SK-N-SH (cell line): ENCODE data around the gene OR1I1. TPM values are rescaled to one million over a fixed set of nuclear protein-coding genes. Genes with fewer than 3 reads are reported as not detected.

Experiments used
- CTCF ChIA-PET: fragments of 300-600, 350-600 bp; formaldehyde crosslinking; extraction: SDS; loops from one replicate; lab custom pipeline; 2021; lab: Yijun Ruan, JAX
- POLR2A ChIA-PET: fragments of 350-600 bp; sonication (Branson Sonifier 250); formaldehyde crosslinking; extraction: SDS; loops from one replicate; lab custom pipeline; 2020; ENCODE audit warnings: antibody characterized with exemption, inconsistent platforms; lab: Yijun Ruan, JAX
- DNase-seq: peaks from one replicate; pipeline ENCODE4 v3.0.0; 2012
- H2AFZ ChIP-seq: fragments of 200-600 bp; sonication (generic); 2 replicates; pipeline ENCODE4 v1.8.1; 2016; ENCODE audit warnings: antibody characterized with exemption, mild to moderate bottlenecking, low read depth
- H3F3A ChIP-seq: fragments of 200-600 bp; sonication (generic); replicated peaks from 2 replicates; pipeline ENCODE3; 2016; ENCODE audit warnings: antibody characterized with exemption, mild to moderate bottlenecking; ENCODE audit not compliant: insufficient read depth
- H3K27ac ChIP-seq, 2 experiments: fragments of 200-500 bp in 1 of 2; fragments of 200-600 bp in 1 of 2; sonication (Bioruptor generic) in 1 of 2; sonication (generic), shearing (Covaris generic) in 1 of 2; 2 replicates each; pipeline versions ENCODE4 v1.5.1 to v1.6.1; 2014 to 2016; ENCODE audit warnings: low read depth in 2 of 2, inconsistent platforms in 1 of 2, low read length in 1 of 2, mild to moderate bottlenecking in 1 of 2, mixed read lengths in 1 of 2
- H3K27me3 ChIP-seq: fragments of 200-600 bp; sonication (generic), shearing (Covaris generic); 2 replicates; pipeline ENCODE4 v1.6.1; 2016; ENCODE audit warnings: mixed run types; ENCODE audit not compliant: insufficient read depth
- H3K36me3 ChIP-seq, 2 experiments: fragments of 200-500 bp in 1 of 2; fragments of 200-600 bp in 1 of 2; sonication (Bioruptor generic) in 1 of 2; sonication (generic) in 1 of 2; replicated peaks in 1 of 2; 2 replicates each; pipeline versions ENCODE3 to v1.5.1; 2014 to 2016; ENCODE audit warnings: low read length in 1 of 2, mild to moderate bottlenecking in 1 of 2; ENCODE audit not compliant: insufficient read depth in 2 of 2, control insufficient read depth in 1 of 2
- H3K4me1 ChIP-seq, 2 experiments: fragments of 200-500 bp in 1 of 2; fragments of 200-600 bp in 1 of 2; sonication (Bioruptor generic) in 1 of 2; sonication (generic), shearing (Covaris generic) in 1 of 2; 2 replicates each; pipeline versions ENCODE4 v1.5.1 to v1.6.1; 2014 to 2016; ENCODE audit warnings: low read depth in 1 of 2, low read length in 1 of 2, mixed run types in 1 of 2; ENCODE audit not compliant: insufficient read depth in 2 of 2, control insufficient read depth in 1 of 2
- H3K4me2 ChIP-seq: fragments of 200-600 bp; sonication (generic), shearing (Covaris generic); 2 replicates; pipeline ENCODE4 v1.6.1; 2017; ENCODE audit warnings: mixed run types
- H3K4me3 ChIP-seq, 2 experiments: fragments of 200-500 bp in 1 of 2; fragments of 200-600 bp in 1 of 2; sonication (Bioruptor generic) in 1 of 2; sonication (generic), shearing (Covaris generic) in 1 of 2; 2 replicates each; pipeline versions ENCODE4 v1.5.1 to v1.8.1; 2014 to 2016; ENCODE audit warnings: low read depth in 2 of 2, inconsistent platforms in 1 of 2, low read length in 1 of 2, mild to moderate bottlenecking in 1 of 2, mixed read lengths in 1 of 2, moderate library complexity in 1 of 2
- H3K79me2 ChIP-seq: fragments of 200-600 bp; sonication (generic); 2 replicates; pipeline ENCODE4 v1.8.1; 2017; ENCODE audit warnings: mild to moderate bottlenecking; ENCODE audit not compliant: insufficient read depth
- H3K9ac ChIP-seq: fragments of 200-600 bp; sonication (generic); 2 replicates; pipeline ENCODE4 v1.6.1; 2017; ENCODE audit warnings: mixed run types
- H3K9me2 ChIP-seq: fragments of 200-600 bp; sonication (generic); 2 replicates; pipeline ENCODE4 v1.6.1; 2017; ENCODE audit warnings: mixed run types
- H3K9me3 ChIP-seq: fragments of 200-600 bp; sonication (generic); 2 replicates; pipeline ENCODE4 v1.6.1; 2017; ENCODE audit warnings: mixed run types, mild to moderate bottlenecking, moderate library complexity
- H4K20me1 ChIP-seq: fragments of 200-600 bp; sonication (generic); 2 replicates; pipeline ENCODE4 v1.6.1; 2017; ENCODE audit warnings: mild to moderate bottlenecking, mixed run types; ENCODE audit not compliant: insufficient read depth
- CHD2 ChIP-seq: fragments of 150-350 bp; IDR thresholded peaks from 2 replicates; pipeline ENCODE4 v1.6.1; 2018; ENCODE audit warnings: low read length; ENCODE audit not compliant: partially characterized antibody
- CTCF ChIP-seq: fragments of 200-600 bp; sonication (generic); IDR thresholded peaks from 2 replicates; pipeline ENCODE4 v1.6.1; 2017; ENCODE audit warnings: antibody characterized with exemption, mild to moderate bottlenecking, moderate library complexity
- ELF1 ChIP-seq: IDR thresholded peaks from 2 replicates; pipeline ENCODE4 v1.4.0; 2012
- EZH2phosphoT487 ChIP-seq: fragments of 200-600 bp; sonication (generic); IDR thresholded peaks from 2 replicates; pipeline ENCODE4 v1.6.1; 2017; ENCODE audit warnings: low read depth, mixed run types, mild to moderate bottlenecking, antibody characterized with exemption, moderate library complexity, borderline replicate concordance
- FOSL2 ChIP-seq: IDR thresholded peaks from 2 replicates; pipeline ENCODE4 v1.4.0; 2012; ENCODE audit warnings: low read depth, mild to moderate bottlenecking, moderate library complexity, borderline replicate concordance
- FOXJ3 ChIP-seq: sonication (generic); formaldehyde crosslinking; IDR thresholded peaks from 2 replicates; pipeline ENCODE4 v1.5.1; 2020; ENCODE audit warnings: mild to moderate bottlenecking, missing genetic modification reagents
- GABPA ChIP-seq: IDR thresholded peaks from 2 replicates; pipeline ENCODE4 v1.4.0; 2012; ENCODE audit warnings: low read depth, mild to moderate bottlenecking
- GATA2 ChIP-seq: sonication (generic); formaldehyde crosslinking; IDR thresholded peaks from 2 replicates; pipeline ENCODE4 v1.5.0; 2020; ENCODE audit warnings: mild to moderate bottlenecking, missing genetic modification reagents
- IRF3 ChIP-seq: fragments of 150-350 bp; IDR thresholded peaks from 2 replicates; pipeline ENCODE4 v1.6.1; 2016; ENCODE audit warnings: mild to moderate bottlenecking, low read depth, low read length
- MAX ChIP-seq: IDR thresholded peaks from 2 replicates; pipeline ENCODE4 v1.4.0; 2012; ENCODE audit warnings: low read depth
- MEF2A ChIP-seq: IDR thresholded peaks from 2 replicates; pipeline ENCODE4 v1.4.0; 2012; ENCODE audit warnings: low read depth, borderline replicate concordance
- MXI1 ChIP-seq: IDR thresholded peaks from 2 replicates; pipeline ENCODE4 v1.6.1; 2012; ENCODE audit warnings: mild to moderate bottlenecking, low read depth, low read length, improper control_type of control experiment
- NRF1 ChIP-seq: IDR thresholded peaks from 2 replicates; pipeline ENCODE4 v1.6.1; 2012; ENCODE audit warnings: low read depth, mild to moderate bottlenecking, low read length
- RAD21 ChIP-seq: IDR thresholded peaks from 2 replicates; pipeline ENCODE4 v1.6.1; 2012; ENCODE audit warnings: mild to moderate bottlenecking, low read length
- RCOR1 ChIP-seq: fragments of 150-350 bp; IDR thresholded peaks from 2 replicates; pipeline ENCODE4 v1.6.1; 2017; ENCODE audit warnings: antibody characterized with exemption, low read length
- RXRA ChIP-seq: IDR thresholded peaks from 2 replicates; pipeline ENCODE4 v1.4.0; 2012; ENCODE audit warnings: low read depth, mild to moderate bottlenecking, borderline replicate concordance
- SIN3A ChIP-seq: IDR thresholded peaks from 2 replicates; pipeline ENCODE4 v1.6.1; 2012; ENCODE audit warnings: low read depth, mild to moderate bottlenecking, low read length, moderate library complexity, borderline replicate concordance
- YY1 ChIP-seq: IDR thresholded peaks from 2 replicates; pipeline ENCODE4 v1.4.0; 2012; ENCODE audit warnings: low read depth, mild to moderate bottlenecking
- ZBTB33 ChIP-seq: IDR thresholded peaks from 2 replicates; pipeline ENCODE4 v1.4.0; 2012; ENCODE audit warnings: low read depth, borderline replicate concordance
- WGBS: methylation state at CpG from one replicate; pipeline ENCODE4 v1.1.6; 2017; ENCODE audit warnings: low lambda C conversion rate; 5-methylcytosine and 5-hydroxymethylcytosine counted together
- polyA plus RNA-seq, 3 experiments: library from polyadenylated mRNA; depleted of rRNA; stranded (reverse); fragments of >200 nt; gene quantifications; 2 replicates each; pipeline ENCODE4 v1.2.3, GENCODE V29; 2012

The OR1I1 gene
- polyA plus RNA-seq, 1 of the 3 experiments (the other 2 are of a cell fraction) = not detected

- H3K4me3 ChIP-seq = no peak overlapping the region
- TF ChIP-seq ELF1 (no peak), GABPA (no peak), ZBTB33 (no peak), YY1 (no peak), RXRA (no peak), RCOR1 (no peak), MEF2A (no peak), MAX (no peak), EZH2phosphoT487 (no peak), SIN3A (no peak), RAD21 (no peak), IRF3 (no peak), CTCF (no peak), FOXJ3 (CRISPR knock-in tag) (no peak), MXI1 (no peak), FOSL2 (no peak), NRF1 (no peak), CHD2 (no peak), GATA2 (CRISPR knock-in tag) (no peak)
- peaks cover 9% of the 10 kb centered on the region; the same call in 1 of the 2 replicates for H3K79me2 ChIP-seq
- DNase-seq = no peak
- no peaks in the 10 kb centered on the region for H3K9me3 ChIP-seq
- H3K9ac ChIP-seq = no peak overlapping the region
- peaks cover 8% of the 10 kb centered on the region for H3F3A ChIP-seq
- H3K27ac ChIP-seq = no peak overlapping the region
- no peak overlapping the region for H2AFZ ChIP-seq
- no peaks in the 10 kb centered on the region for H3K27me3 ChIP-seq
- 0 out of 2 replicates have a peak, but pooled peaks cover 8% of the 10 kb centered on the region for H4K20me1 ChIP-seq
- CTCF ChIA-PET = interaction anchor here (1.1 kb wide), 1 partner anchor 28 kb away, joined by 3 read pairs; no protein-coding TSS in a partner anchor
- POLR2A ChIA-PET = no interaction called here
- no peak overlapping the region for H3K4me2 ChIP-seq
- no peaks in the 10 kb centered on the region for H3K9me2 ChIP-seq
- H3K36me3 ChIP-seq = peaks cover 26 to 55% of the 10 kb centered on the region in 2 experiments
- peaks cover 0 to 10% of the 10 kb centered on the region in 2 experiments; a peak in 1 of 4 replicates for H3K4me1 ChIP-seq
- 96% methylated on average over 4 of the region's 20 CpGs for WGBS
These were observed 36.9 kb downstream of the OR1I1 start for GRCh38 chr19:15118789-15119494.
